ENCODE data around the gene MEIS2. TPM values are rescaled to one million over a fixed set of nuclear protein-coding genes. Genes with fewer than 3 reads are reported as not detected.

Gene MEIS2
- total RNA-seq, 1 donor from 2014 or later = 45.4 TPM

GRCh38 chr15:37057831-37058230 is 42.5 kb downstream of the MEIS2 start:
- ATAC-seq = no peak
- no peak for DNase-seq (ENCODE audit: missing footprints)
- intact Hi-C loops (cut with DNase I) = loop anchor here (5.0 kb wide), 1 partner anchor 41 kb away; no protein-coding TSS in a partner anchor

- intact Hi-C loops (cut with DNase I) = loop anchor here (5.0 kb wide), 1 partner anchor 40 kb away; no protein-coding TSS in a partner anchor
- no peak for DNase-seq (ENCODE audit: missing footprints)
These were observed 43.1 kb downstream of the MEIS2 start for GRCh38 chr15:37057256-37057655.

GRCh38 chr15:37056177-37057121 is 43.9 kb downstream of the MEIS2 start:
- peak; percentile 90 for ATAC-seq
- intact Hi-C loops (cut with DNase I) = loop anchor here (5.0 kb wide), 1 partner anchor 39 kb away; no protein-coding TSS in a partner anchor

More at GRCh38 chr15:37057256-37057655, 43.1 kb downstream of the MEIS2 start:
- ATAC-seq = no peak

GRCh38 chr15:37055481-37055880 is 44.9 kb downstream of the MEIS2 start:
- DNase-seq (ENCODE audit: missing footprints) = no peak
- intact Hi-C loops (cut with DNase I) = loop anchor here (5.0 kb wide), 1 partner anchor 38 kb away; no protein-coding TSS in a partner anchor
- no peak for ATAC-seq

More at GRCh38 chr15:37056177-37057121, 43.9 kb downstream of the MEIS2 start:
- peak; percentile 71 for DNase-seq (ENCODE audit: missing footprints)

GRCh38 chr15:37054336-37054735 is 46.0 kb downstream of the MEIS2 start:
- ATAC-seq = no peak
- intact Hi-C loops (cut with DNase I) = no loop called here

GRCh38 chr15:37053166-37053565 is 47.2 kb downstream of the MEIS2 start:
- DNase-seq (ENCODE audit: missing footprints) (no peak), ATAC-seq (no peak)
- intact Hi-C loops (cut with DNase I) = no loop called here

More at GRCh38 chr15:37054336-37054735, 46.0 kb downstream of the MEIS2 start:
- no peak for DNase-seq (ENCODE audit: missing footprints)

- intact Hi-C loops (cut with DNase I) = no loop called here
- ATAC-seq = no peak
- no peak for DNase-seq (ENCODE audit: missing footprints)
These were observed 50.0 kb downstream of the MEIS2 start for GRCh38 chr15:37050345-37050744.

- intact Hi-C loops (cut with DNase I) = no loop called here
- DNase-seq (ENCODE audit: missing footprints) (no peak), ATAC-seq (peak; percentile 26)
These were observed 53.3 kb downstream of the MEIS2 start for GRCh38 chr15:37046876-37047614.

- DNase-seq (ENCODE audit: missing footprints) (no peak), ATAC-seq (peak; percentile 54)
- intact Hi-C loops (cut with DNase I) = no loop called here
These were observed 54.2 kb downstream of the MEIS2 start for GRCh38 chr15:37045859-37046740.

- ATAC-seq (no peak), DNase-seq (ENCODE audit: missing footprints) (no peak)
- intact Hi-C loops (cut with DNase I) = no loop called here
These were observed 55.3 kb downstream of the MEIS2 start for GRCh38 chr15:37044915-37045648.

- ATAC-seq = no peak
- DNase-seq (ENCODE audit: missing footprints) = no peak
- intact Hi-C loops (cut with DNase I) = no loop called here
These were observed 58.5 kb downstream of the MEIS2 start for GRCh38 chr15:37041836-37042235.

GRCh38 chr15:37041042-37041441 is 59.3 kb downstream of the MEIS2 start:
- DNase-seq (ENCODE audit: missing footprints) (no peak), ATAC-seq (no peak)
- intact Hi-C loops (cut with DNase I) = no loop called here

GRCh38 chr15:37040072-37040742 is 60.1 kb downstream of the MEIS2 start:
- ATAC-seq (no peak), DNase-seq (ENCODE audit: missing footprints) (no peak)

GRCh38 chr15:37038716-37039106 is 61.6 kb downstream of the MEIS2 start:
- intact Hi-C loops (cut with DNase I) = no loop called here
- ATAC-seq (peak; percentile 51), DNase-seq (ENCODE audit: missing footprints) (no peak)

More at GRCh38 chr15:37040072-37040742, 60.1 kb downstream of the MEIS2 start:
- intact Hi-C loops (cut with DNase I) = no loop called here

GRCh38 chr15:37037850-37038715 is 62.3 kb downstream of the MEIS2 start:
- no peak for DNase-seq (ENCODE audit: missing footprints)
- no peak for ATAC-seq
- intact Hi-C loops (cut with DNase I) = no loop called here

GRCh38 chr15:37037071-37037655 is 63.2 kb downstream of the MEIS2 start:
- intact Hi-C loops (cut with DNase I) = no loop called here
- ATAC-seq (no peak), DNase-seq (ENCODE audit: missing footprints) (no peak)
